Ascending aorta (tissue), 2 donors: ENCODE measurements around the gene QSOX2. TPM values are rescaled to one million over a fixed set of nuclear protein-coding genes. Genes with fewer than 3 reads are reported as not detected.

Experiments used
- DNase-seq, 2 donors: peaks; one replicate each; pipeline ENCODE4 v3.0.0-alpha.2; 2019; ENCODE audit warnings: low spot score in 2 of 2
- H3K27ac ChIP-seq, 2 donors: fragments of 200-600 bp; sonication (generic); one replicate each; pipeline ENCODE4 v1.5.1; 2016 to 2017; ENCODE audit warnings: mild to moderate bottlenecking in 1 of 2
- H3K27me3 ChIP-seq: fragments of 200-600 bp; sonication (generic); one replicate; pipeline ENCODE4 v1.5.1; 2017
- H3K36me3 ChIP-seq, 2 donors: fragments of 200-600 bp; sonication (generic); one replicate each; pipeline ENCODE4 v1.5.1; 2016
- H3K4me1 ChIP-seq, 2 donors: fragments of 200-600 bp; sonication (generic); one replicate each; pipeline ENCODE4 v1.5.1; 2016 to 2017; ENCODE audit warnings: mild to moderate bottlenecking in 1 of 2
- H3K4me3 ChIP-seq, 2 donors: fragments of 200-600 bp; sonication (generic); one replicate each; pipeline ENCODE4 v1.5.1; 2016 to 2017; ENCODE audit warnings: mild to moderate bottlenecking in 1 of 2
- H3K9me3 ChIP-seq, 2 donors: fragments of 200-600 bp; sonication (generic); one replicate each; pipeline ENCODE4 v1.5.1; 2016
- CTCF ChIP-seq, 3 experiments: fragments of 200-600 bp in 2 of 3; fragments of 450-650 bp in 1 of 3; sonication (generic) in 2 of 3; IDR thresholded peaks; one replicate each; pipeline ENCODE4 v1.5.1; 2016 to 2019; ENCODE audit warnings: antibody characterized with exemption in 3 of 3, mild to moderate bottlenecking in 1 of 3, moderate library complexity in 1 of 3
- intact Hi-C: fragments of 100-400 bp; cut with DNase I; formaldehyde crosslinking; loops from one replicate; pipeline ENCODE4 v1.15.1; 2023
- total RNA-seq: library from RNA; depleted of rRNA; stranded (reverse); fragments of >200 nt; gene quantifications from one replicate; pipeline ENCODE4 v1.1.0, GENCODE V29; 2016

The QSOX2 gene
- total RNA-seq, 1 donor from 2014 or later = 3.7 TPM

- Histone ChIP-seq H3K36me3 (no peaks in the 10 kb centered on the region), H3K4me3 (no peak overlapping the region), H3K9me3 (no peaks in the 10 kb centered on the region), H3K27ac (no peak overlapping the region), H3K27me3 (peaks cover 32% of the 10 kb centered on the region), H3K4me1 (no peaks in the 10 kb centered on the region)
- intact Hi-C loops = no loop called here
- TF ChIP-seq CTCF (IDR thresholded peaks at IDR 0.05) = no peak
- no peak for DNase-seq
Observed at GRCh38 chr9:136193127-136193890, 52.3 kb downstream of the QSOX2 start.

- H3K27me3 ChIP-seq = peaks cover 32% of the 10 kb centered on the region
- TF ChIP-seq CTCF (IDR thresholded peaks at IDR 0.05) = no peak
- H3K27ac ChIP-seq = no peak overlapping the region
- intact Hi-C loops = no loop called here
- H3K4me3 ChIP-seq = no peak overlapping the region
- H3K4me1 ChIP-seq = no peaks in the 10 kb centered on the region
- no peaks in the 10 kb centered on the region for H3K9me3 ChIP-seq
- no peak for DNase-seq
- H3K36me3 ChIP-seq = no peaks in the 10 kb centered on the region
Observed at GRCh38 chr9:136192289-136193126, 53.1 kb downstream of the QSOX2 start.

- no peaks in the 10 kb centered on the region for H3K4me1 ChIP-seq
- peaks cover 29% of the 10 kb centered on the region for H3K27me3 ChIP-seq
- no peak for TF ChIP-seq CTCF (IDR thresholded peaks at IDR 0.05)
- no peak for DNase-seq
- no peak overlapping the region for H3K27ac ChIP-seq
- no peaks in the 10 kb centered on the region for H3K36me3 ChIP-seq
- intact Hi-C loops = no loop called here
- H3K4me3 ChIP-seq = no peak overlapping the region
- H3K9me3 ChIP-seq = no peaks in the 10 kb centered on the region
Observed at GRCh38 chr9:136191960-136192286, 53.7 kb downstream of the QSOX2 start.

- no peak for DNase-seq
- no peaks in the 10 kb centered on the region for H3K36me3 ChIP-seq
- no peaks in the 10 kb centered on the region for H3K4me1 ChIP-seq
- TF ChIP-seq CTCF (IDR thresholded peaks at IDR 0.05) = no peak
- H3K4me3 ChIP-seq = no peak overlapping the region
- intact Hi-C loops = no loop called here
- H3K9me3 ChIP-seq = no peaks in the 10 kb centered on the region
- no peak overlapping the region for H3K27ac ChIP-seq
- H3K27me3 ChIP-seq = peaks cover 28% of the 10 kb centered on the region
Observed at GRCh38 chr9:136191099-136191959, 54.3 kb downstream of the QSOX2 start.

GRCh38 chr9:136190656-136191055 is 55.0 kb downstream of the QSOX2 start:
- no peak for TF ChIP-seq CTCF (IDR thresholded peaks at IDR 0.05)
- H3K9me3 ChIP-seq = no peaks in the 10 kb centered on the region
- H3K27ac ChIP-seq = no peak overlapping the region
- intact Hi-C loops = no loop called here
- H3K36me3 ChIP-seq = no peaks in the 10 kb centered on the region
- no peak overlapping the region for H3K4me3 ChIP-seq
- no peak for DNase-seq
- no peaks in the 10 kb centered on the region for H3K4me1 ChIP-seq
- H3K27me3 ChIP-seq = peaks cover 25% of the 10 kb centered on the region
